LNCAP (cell line): ENCODE measurements around the gene MB.

Experiments
- TF ChIP-seq, protein P1 (sequence below): fragments of 450-650 bp; IDR thresholded peaks from 2 replicates; pipeline ENCODE4 v1.5.1; 2017; ENCODE audit warnings: mild to moderate bottlenecking

Gene MB

DNA sequence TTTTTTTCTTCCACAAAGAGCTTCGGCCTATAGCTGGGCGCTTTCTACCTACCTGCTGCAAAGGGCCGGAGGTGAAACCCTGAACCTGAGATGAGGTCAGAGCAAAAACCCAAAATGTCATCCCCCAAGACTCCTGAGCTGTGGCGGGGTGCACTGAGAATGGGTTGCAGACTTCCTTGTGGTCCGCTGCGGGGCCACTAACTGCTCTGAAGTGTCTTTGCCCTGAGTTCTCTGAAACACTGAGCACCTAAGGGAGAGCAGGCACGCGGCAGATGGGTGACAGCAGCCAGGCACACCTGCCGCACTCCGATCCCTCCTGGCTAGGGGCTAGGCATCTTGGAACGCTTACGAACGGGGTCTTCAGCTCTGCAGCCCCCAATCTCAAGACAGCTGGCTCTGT lies 47.2 kb downstream of the MB start:
- TF ChIP-seq, protein P1, sequence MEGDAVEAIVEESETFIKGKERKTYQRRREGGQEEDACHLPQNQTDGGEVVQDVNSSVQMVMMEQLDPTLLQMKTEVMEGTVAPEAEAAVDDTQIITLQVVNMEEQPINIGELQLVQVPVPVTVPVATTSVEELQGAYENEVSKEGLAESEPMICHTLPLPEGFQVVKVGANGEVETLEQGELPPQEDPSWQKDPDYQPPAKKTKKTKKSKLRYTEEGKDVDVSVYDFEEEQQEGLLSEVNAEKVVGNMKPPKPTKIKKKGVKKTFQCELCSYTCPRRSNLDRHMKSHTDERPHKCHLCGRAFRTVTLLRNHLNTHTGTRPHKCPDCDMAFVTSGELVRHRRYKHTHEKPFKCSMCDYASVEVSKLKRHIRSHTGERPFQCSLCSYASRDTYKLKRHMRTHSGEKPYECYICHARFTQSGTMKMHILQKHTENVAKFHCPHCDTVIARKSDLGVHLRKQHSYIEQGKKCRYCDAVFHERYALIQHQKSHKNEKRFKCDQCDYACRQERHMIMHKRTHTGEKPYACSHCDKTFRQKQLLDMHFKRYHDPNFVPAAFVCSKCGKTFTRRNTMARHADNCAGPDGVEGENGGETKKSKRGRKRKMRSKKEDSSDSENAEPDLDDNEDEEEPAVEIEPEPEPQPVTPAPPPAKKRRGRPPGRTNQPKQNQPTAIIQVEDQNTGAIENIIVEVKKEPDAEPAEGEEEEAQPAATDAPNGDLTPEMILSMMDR: no peak

DNA sequence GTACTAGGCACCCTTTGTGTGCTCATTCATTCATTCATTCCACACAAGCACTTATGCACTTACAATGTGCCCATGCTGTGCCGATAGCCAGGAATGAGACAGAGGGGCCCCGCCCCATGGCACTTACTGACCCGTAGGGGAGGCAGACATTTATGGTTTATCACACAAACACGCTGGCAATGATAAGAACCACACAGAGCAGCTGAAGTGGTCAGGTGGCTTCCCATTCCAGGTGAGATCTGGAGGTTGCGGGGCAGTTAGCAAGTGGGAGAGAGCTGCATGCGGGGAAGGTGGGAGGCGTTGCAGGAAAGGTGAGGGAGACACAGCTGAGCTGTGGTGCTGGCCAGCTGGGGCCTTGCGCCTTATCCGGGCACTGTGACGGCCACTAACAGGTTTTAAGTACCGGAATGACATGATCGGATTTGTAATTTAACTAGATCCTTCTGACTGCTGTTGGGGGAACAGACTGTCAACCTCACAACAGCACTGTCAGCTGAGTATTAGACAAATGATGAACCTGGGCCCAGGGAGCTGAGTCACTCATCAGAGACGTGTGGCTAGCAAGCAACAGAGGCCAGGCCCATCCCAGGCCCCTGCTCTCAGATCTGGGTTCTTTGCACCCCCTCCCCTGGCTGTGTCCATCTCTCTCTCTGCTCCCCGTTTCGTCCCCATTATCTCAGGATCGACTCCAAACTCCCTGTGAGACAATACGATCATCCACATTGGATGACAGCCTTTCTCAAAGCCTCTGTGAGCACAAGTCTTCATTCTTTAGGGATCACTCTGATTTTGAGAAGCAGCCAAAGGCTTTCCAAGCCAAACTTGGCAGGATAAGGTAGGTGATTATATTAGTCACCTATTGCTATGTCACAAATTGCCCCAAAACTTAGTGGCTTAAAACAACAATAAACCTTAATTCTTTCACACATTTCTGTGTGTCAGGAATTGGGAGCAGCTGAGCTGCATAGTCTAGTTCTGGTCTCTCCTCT lies 48.1 kb downstream of the MB start:
- TF ChIP-seq, protein P1: no peak

DNA sequence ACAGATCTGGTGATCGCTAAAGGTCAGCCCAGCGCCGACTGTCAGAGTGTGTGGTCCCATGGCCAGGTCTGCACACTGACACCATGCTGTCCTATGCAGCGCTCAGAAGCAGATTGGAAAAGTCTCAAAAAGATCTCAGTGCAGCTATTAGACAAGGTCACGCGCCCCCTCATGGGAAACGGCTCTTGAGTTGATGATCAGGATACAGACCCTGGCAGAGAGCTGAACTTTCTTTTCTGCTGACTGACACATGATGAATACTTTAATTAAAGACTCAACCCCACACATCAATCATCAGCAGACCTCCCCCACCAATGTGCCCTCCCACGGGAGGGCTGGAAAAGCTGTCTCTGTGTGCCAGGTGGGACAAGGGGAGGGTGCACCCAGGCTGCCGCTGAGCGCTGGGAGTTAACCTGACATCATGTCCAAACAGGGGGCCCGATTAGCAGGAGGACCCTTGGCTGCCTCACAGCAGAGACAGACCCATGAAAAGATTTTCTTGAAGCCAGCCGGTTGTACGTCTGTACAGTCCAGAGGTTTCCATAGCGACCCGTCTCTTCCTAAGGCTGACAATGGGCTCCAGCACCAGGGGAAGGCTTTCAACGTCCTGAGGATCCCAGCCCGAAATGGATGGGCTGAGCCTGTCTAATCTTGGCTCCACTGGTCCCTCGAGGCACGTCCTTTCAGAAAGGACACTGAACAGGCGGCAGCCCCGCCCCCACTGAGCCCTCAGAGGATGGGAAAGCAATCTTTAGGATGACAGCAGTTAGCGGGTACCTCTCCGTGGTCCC lies 49.6 kb downstream of the MB start:
- TF ChIP-seq, protein P1: no peak

DNA sequence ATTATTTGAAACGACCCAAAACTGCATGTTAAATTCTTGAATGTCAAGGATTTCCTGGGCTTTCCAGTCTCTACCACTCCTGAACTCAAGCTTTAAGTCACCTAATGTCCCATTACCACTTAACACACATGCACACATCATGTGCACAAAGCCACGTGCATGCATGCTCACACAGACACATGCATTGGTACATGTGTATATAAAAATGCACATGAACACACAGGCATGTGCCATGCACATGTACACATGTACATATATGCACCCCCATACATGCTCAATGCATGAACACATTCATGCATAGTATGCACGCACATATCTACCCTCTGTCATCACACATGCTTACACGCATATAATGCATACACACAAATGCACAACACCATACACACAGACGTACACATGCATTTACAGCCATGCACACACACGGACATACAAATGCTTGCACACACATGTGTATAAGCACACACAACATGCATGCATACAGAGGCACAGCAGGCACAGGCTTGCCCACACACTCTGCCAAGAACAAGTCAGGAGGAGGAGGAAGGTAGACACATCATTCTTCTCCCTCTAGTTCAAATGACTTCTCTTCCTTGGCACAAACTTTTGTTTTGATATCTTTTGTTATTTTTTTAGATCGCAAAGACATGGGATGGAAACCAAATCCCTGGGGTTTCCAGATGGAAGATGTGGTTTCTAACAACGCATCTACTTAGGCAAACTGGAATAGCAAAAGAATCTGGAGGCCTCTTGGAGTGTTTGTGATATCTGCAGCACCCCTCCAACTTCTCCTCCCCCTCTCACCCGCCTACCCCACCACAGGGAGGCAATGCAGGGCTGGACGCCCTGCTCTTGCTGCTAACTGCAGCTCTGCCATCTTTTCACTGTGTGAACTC lies 51.9 kb downstream of the MB start:
- TF ChIP-seq, protein P1: no peak

DNA sequence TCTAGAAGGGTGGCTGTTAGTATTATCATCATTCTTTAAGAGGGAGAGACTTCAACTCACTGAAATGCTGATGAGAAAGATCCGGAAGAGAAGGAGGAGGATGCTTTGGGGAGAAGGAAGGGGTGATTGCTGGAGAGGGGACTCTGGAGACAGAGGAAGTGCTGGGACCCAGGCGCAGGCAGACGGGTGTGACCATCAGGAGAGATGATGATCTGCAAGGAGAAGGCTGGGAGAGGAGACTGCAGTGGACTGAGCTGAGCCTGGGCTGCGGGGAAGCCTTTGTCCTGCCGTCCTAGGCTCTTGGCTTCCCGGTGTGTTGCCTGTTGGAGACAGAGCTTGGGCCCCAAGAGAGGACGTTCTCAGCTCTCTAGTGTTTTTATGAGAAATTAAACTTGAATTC lies 53.9 kb downstream of the MB start:
- TF ChIP-seq, protein P1: no peak

DNA sequence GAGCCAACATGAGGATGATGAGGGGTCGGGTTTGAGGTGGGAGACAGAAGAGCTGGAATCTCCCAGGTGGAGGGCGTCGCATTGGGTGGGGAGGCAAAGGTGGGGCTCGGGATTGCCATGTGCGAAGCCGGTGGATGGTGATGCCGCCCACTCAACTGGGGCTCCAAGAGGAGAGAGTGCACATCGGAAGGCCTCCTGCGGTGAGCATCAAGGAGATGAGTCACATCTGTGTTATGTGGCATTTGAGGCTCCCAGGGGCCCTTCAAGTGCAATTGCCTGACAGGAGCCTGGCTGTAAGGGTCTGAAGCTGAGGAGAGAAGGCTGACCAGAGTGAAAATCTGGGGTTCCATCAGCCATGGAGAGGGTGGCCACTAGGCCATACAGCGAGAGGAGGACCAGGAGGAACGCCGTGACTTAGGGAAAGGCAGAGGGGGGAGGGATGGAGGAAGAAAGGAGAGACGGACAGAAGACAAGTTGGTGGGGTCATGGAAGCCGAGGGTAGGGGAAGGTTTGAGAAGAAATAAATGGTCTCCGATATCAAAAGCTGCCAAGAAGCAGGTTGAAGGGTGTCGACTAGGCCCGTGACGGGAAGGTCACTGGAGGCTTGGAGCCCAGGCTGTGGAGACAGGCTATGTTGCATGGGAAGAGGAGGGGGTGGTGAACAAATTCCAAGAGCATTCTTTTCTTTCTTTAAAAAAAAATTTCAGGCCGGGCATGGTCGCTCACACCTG lies 55.2 kb downstream of the MB start:
- TF ChIP-seq, protein P1: no peak
